ENCODE data around the gene TTC16. TPM values are rescaled to one million over a fixed set of nuclear protein-coding genes. Genes with fewer than 3 reads are reported as not detected.
A peak's percentile ranks its signal among the peaks of the same experiment; 100 is the strongest.

The TTC16 gene
- total RNA-seq, 1 experiment from 2014 or later = not detected

GRCh38 chr9:127720031-127720864, 4.4 kb downstream of the TTC16 start:
- TF ChIP-seq GTF2I (CRISPR knock-in tag; conservative IDR thresholded peaks at IDR 0.05) (no peak), RELA (CRISPR knock-in tag; IDR thresholded peaks at IDR 0.05; ENCODE audit: borderline replicate concordance) (no peak), ATF2 (CRISPR knock-in tag; IDR thresholded peaks at IDR 0.05; ENCODE audit: borderline replicate concordance, low read depth) (no peak), ZNF219 (CRISPR knock-in tag; IDR thresholded peaks at IDR 0.05; ENCODE audit: borderline replicate concordance) (no peak), FOXJ3 (CRISPR knock-in tag; IDR thresholded peaks at IDR 0.05; ENCODE audit: borderline replicate concordance) (no peak), GABPB1 (CRISPR knock-in tag; IDR thresholded peaks at IDR 0.05) (no peak), SP1 (CRISPR knock-in tag; conservative IDR thresholded peaks at IDR 0.05) (no peak), SMAD4 (CRISPR knock-in tag; IDR thresholded peaks at IDR 0.05) (no peak), RORB (CRISPR knock-in tag; IDR thresholded peaks at IDR 0.05) (no peak), ZNF416 (CRISPR knock-in tag; IDR thresholded peaks at IDR 0.05) (no peak), PREB (CRISPR knock-in tag; IDR thresholded peaks at IDR 0.05; ENCODE audit: borderline replicate concordance) (no peak), TEAD4 (CRISPR knock-in tag; IDR thresholded peaks at IDR 0.05) (no peak)
- TF ChIP-seq, protein P1, sequence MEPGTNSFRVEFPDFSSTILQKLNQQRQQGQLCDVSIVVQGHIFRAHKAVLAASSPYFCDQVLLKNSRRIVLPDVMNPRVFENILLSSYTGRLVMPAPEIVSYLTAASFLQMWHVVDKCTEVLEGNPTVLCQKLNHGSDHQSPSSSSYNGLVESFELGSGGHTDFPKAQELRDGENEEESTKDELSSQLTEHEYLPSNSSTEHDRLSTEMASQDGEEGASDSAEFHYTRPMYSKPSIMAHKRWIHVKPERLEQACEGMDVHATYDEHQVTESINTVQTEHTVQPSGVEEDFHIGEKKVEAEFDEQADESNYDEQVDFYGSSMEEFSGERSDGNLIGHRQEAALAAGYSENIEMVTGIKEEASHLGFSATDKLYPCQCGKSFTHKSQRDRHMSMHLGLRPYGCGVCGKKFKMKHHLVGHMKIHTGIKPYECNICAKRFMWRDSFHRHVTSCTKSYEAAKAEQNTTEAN (CRISPR knock-in tag; IDR thresholded peaks at IDR 0.05) = no peak
- Mint-ChIP-seq H3K9me3 (no peaks in the 10 kb centered on the region), H3K4me3 (no peak overlapping the region), H3K36me3 (no peaks in the 10 kb centered on the region), H3K4me1 (peaks cover 20% of the 10 kb centered on the region), H3K27ac (no peak overlapping the region), H3K27me3 (ENCODE audit: low read depth) (no peaks in the 10 kb centered on the region)
- DNase-seq (ENCODE audit: low spot score) (no peak), ATAC-seq (no peak)
- ChIA-PET POLR2A (no interaction called here), CTCF (interaction anchor here (7.3 kb wide), 1 partner anchor 14 kb away, joined by 73 read pairs; the partner anchor contains the start of gene TOR2A)

GRCh38 chr9:127720865-127721227, 5.0 kb downstream of the TTC16 start:
- Mint-ChIP-seq H3K27me3 (ENCODE audit: low read depth) (no peaks in the 10 kb centered on the region), H3K4me1 (peaks cover 20% of the 10 kb centered on the region), H3K9me3 (no peaks in the 10 kb centered on the region), H3K4me3 (no peak overlapping the region), H3K27ac (no peak overlapping the region), H3K36me3 (no peaks in the 10 kb centered on the region)
- no peak for ATAC-seq
- ChIA-PET CTCF (interaction anchor here (0.9 to 7.3 kb wide), 2 partner anchors 14 to 27 kb away, joined by 3 to 73 read pairs; partner anchors contain the start of gene TOR2A), POLR2A (no interaction called here)
- DNase-seq (ENCODE audit: low spot score) = no peak
- TF ChIP-seq JUN (CRISPR knock-in tag; IDR thresholded peaks at IDR 0.05) (no peak), ZNF263 (CRISPR knock-in tag; IDR thresholded peaks at IDR 0.05; ENCODE audit: low read depth) (peak; percentile 56; the same call in 1 of the 2 replicates), NR2C2 (CRISPR knock-in tag; IDR thresholded peaks at IDR 0.05) (no peak), GRHL2 (CRISPR knock-in tag; IDR thresholded peaks at IDR 0.05; ENCODE audit: insufficient replicate concordance, severe bottlenecking) (no peak), NR3C1 (CRISPR knock-in tag; conservative IDR thresholded peaks at IDR 0.05; ENCODE audit: low read depth) (no peak), TEAD4 (CRISPR knock-in tag; IDR thresholded peaks at IDR 0.05) (no peak)
- TF ChIP-seq, protein P2, sequence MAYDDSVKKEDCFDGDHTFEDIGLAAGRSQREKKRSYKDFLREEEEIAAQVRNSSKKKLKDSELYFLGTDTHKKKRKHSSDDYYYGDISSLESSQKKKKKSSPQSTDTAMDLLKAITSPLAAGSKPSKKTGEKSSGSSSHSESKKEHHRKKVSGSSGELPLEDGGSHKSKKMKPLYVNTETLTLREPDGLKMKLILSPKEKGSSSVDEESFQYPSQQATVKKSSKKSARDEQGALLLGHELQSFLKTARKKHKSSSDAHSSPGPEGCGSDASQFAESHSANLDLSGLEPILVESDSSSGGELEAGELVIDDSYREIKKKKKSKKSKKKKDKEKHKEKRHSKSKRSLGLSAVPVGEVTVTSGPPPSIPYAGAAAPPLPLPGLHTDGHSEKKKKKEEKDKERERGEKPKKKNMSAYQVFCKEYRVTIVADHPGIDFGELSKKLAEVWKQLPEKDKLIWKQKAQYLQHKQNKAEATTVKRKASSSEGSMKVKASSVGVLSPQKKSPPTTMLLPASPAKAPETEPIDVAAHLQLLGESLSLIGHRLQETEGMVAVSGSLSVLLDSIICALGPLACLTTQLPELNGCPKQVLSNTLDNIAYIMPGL (CRISPR knock-in tag; IDR thresholded peaks at IDR 0.05) = no peak
- TF ChIP-seq, protein P1 (CRISPR knock-in tag; IDR thresholded peaks at IDR 0.05) = no peak
